ENCODE data around the gene GBA3.

Gene GBA3

DNA sequence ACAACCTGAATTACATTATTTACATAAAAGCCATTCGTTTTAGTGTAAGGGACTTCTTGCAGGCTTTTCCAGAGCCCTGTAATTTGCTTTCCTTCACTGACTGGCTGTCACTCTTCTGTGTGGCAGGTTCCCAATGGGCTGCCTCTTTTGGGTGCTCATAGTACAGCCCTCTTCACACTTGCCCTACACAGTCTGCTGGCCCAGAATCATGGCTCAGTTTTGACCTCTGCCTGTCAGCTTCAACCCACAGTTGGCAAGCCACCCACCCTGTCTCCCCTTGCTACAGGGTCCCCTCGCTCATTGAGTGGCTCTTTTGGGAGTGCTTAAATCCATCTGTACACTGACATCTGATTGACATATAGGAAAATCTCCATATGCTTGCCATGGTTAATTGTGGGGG lies 97.9 kb downstream of the GBA3 start:
- no peak for DNase-seq

DNA sequence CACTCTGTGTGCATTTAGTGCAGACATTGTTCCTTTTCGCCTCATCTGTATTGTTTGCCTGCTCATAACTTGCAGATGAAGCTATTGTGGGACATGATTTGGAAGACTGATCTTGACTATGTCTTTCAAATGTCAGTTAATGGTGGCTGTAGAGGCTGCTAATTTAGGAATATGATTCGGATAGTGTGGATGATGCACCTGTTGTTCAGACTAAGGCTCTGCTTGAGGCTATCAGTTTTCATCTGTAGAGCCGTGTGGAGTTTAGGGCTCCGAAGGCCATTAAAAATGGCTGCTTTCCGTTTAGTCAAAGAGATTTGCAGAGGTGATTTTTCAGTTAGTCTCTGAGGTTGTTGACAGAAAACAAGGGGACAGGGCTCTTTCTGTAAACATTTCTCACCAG lies 102.0 kb downstream of the GBA3 start:
- no peak for DNase-seq

DNA sequence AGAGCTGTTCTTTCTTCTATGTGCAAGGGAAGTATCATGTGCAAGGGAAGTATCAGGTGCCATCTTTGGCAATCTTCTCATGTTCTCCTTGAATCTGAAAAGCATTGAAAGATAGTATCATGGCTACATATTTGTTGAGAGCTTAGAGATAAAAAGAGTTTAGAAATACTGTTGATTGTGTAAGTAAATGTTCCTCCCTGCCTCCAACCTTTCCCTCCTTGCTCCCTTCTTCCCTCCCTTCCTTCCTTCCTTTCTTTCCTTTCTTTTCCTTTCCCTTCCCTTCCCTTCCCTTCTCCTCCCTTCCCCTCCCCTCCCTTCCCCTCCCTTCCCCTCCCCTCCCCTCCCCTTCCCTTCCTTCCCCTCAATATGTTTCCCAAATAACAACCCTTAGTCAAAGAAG lies 108.7 kb downstream of the GBA3 start:
- DNase-seq = no peak

DNA sequence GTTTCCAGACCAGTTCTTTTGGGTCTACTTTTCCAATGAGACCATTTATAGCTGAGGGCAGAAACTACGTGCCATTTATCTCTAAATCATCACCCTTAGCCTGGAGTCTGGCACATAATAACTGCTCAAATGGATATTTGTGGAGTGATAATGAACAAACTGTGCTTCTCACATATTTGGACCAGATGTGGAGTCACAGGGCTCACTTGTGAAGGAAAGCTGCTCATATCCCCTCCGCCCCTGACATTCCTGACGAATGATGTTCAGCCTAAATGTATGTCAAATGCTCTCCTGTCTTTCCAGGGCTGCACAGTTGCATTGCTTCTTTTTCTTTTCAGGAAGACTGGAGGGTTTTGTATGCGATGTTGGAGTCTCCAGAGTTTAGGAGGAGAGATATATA lies 110.1 kb downstream of the GBA3 start:
- DNase-seq = peak; percentile 43

DNA sequence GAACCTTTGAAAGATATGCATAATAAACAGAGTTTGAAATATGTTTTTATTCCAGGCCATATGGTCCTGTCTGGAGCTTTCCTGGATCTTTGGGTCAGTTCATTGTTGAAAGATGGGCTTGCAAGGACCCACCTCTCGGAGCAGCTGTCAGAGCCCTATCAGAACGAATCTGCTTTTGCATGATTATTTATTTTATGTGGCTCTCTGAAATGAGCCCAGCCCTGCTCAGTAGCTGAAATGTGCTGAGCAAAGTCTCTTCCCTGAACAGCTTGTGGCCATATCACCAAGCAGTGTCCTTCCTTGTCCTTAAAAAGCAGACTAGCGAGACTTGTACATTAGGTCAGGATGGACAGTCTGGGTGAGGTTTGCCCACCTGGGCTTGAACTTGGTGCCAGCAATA lies 110.8 kb downstream of the GBA3 start:
- no peak for DNase-seq

DNA sequence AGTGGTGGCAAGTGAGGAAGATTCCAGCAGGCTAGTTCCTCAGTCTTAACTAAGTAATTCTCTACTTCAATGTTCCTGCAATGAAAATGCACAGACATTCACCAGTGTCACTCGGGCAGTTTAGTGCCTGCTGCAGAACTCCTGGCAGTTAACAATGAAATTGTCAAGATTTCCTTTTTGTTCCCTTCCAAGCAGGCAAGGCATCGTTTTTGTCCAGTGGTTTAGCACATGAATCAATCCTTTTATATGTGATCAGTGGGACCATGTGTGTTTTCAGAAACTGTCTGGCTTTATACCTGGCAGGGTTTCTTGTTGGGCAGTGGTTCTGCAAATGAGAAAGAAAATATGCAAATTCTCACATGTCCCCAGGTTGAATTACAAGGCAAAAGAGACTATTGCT lies 122.2 kb downstream of the GBA3 start:
- DNase-seq = no peak

DNA sequence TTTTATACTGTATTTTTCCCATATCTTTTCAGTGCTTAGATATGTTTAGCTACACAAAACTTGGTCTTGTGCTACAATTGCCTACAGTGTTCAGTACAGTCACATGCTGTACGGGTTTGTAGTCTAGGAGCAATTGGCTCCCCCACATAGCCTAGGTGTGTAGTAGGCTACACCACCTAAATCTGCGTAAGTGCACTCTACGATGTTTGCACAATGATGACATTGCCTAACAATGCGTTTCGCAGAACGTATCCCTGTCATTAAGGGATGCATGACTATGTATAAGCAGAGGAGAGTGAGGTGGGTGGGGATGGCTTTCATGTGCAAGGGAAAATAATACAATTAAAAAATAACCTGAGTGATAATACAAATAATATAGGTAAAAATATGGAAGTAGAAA lies 131.4 kb downstream of the GBA3 start:
- no peak for DNase-seq

DNA sequence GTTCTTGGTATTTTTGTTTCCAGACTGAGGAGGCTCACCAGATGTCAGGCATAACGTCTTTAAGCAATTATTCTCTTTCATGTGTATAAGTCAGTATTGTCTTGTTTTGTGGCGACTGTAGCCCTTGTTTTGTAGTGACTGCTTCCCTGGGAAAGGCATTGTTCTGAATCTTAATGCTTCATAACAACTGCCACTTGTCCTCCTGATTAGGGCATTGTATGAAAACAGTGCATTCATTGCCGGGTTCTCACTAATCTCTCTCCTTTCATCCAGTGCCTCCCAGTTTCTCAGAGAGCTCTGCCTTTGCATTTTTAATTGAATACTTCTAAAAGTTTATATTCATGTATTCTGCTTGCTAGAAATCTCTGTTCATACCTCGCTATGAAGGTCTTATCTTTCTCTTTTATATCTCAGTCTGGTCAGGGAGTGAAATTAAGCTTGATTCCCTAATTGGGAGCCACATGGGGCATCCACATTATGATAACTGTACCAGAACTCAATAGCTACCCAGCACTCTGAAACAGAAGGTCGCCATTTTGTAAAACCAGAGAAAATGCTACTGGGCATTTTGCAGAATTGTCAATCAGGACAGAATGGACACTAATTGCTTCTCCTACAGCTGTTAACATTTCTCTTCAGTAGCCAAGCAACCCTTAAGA lies 149.8 kb downstream of the GBA3 start:
- no peak for DNase-seq

DNA sequence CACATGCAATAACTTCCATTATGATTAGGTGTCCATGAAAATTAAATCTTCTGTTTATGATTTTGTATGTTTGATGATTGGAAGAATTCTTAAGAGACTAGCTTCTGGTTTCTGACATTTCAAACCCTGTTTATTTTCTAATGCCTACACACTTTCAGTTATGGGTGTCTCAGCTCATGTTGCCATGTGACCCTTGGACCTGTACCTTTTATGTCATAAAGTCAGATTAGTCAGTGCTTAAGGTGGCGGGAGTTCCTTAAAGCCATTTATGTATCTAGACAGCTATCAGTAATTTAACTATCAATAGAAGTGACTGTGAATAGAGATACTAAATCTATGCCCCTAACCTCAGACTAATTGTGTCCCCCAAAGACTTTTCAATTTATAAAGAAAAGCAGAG lies 155.6 kb downstream of the GBA3 start:
- no peak for DNase-seq

DNA sequence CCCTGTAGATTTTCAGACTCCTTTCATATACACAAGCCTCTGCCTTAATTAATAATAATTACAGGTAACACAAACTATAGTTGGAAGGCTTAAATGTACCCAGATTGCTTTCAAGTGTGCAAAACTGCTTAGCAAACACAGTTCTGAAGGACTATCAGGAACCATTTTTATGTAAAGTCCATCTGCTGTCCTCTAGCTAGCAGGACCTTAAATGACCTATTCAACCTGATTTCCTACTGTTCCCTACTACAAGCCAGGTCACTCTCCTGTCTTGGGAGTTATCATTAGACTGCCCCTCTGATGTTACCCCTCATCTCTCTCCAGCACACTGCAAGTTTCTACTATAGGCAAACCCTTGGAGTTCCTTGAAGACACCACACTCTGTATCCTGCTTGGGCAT lies 157.3 kb downstream of the GBA3 start:
- no peak for DNase-seq

DNA sequence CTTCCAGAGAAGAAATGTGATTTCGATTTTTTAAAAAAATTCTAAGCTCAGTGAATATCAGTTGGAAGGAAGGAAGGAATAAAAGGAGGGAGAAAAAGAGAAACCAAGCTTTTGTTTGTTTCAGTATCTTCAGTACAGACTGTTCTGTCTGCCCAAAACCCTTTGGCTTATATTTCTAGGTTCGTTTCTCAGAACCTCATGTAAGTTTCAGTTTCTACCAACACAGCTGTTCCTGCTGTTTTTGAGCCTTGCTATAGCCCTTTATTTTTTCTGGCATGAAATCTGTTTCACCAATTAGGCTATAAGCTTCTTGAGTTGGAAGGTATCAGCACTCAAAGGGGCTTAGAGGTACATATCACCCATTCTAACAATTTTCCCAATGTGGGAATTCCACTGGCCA lies 157.9 kb downstream of the GBA3 start:
- DNase-seq = no peak

DNA sequence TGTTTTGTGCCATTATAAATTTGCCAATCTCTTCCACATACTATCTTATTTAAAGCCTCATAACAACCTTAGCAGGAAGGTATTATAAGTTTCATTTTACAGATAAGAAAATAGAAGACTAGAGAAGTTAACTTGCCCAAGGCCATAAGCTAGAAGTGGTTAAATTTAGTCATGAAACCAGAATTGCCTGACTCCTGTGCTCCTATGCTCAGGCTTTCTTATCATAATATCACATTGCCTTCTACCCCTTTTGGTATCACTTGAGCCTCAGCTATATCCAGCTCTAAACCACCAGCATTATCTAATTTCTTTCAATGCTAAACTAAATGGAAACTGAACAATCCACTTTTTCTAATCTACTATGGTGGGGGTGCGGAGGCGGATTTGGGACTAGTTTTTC lies 164.7 kb downstream of the GBA3 start:
- no peak for DNase-seq

DNA sequence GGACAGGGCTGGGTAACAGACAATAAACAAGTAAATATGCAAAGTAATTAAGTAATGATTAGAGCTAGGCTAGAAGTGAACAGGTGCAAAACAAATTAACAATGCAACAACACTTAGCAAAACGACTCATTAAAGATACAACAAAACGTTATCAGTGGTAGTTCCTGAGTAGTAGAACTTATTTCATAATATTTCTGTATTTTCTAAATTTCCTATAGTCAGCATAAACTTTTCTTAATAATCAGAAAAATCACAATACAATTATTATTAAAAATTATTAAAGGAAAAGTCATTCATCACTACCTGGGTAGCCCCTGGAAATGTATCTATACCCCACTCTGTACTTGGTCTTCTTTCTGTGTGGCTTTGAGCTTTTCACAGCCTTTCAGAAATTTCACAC lies 166.6 kb downstream of the GBA3 start:
- DNase-seq = no peak

Data from fibroblast of skin of right biceps (primary cell).